HEK293 (cell line): Measurements from ENCODE around the gene PTGES3L.

Experiments used
- GFI1B ChIP-seq: fragments of 450-650 bp; formaldehyde crosslinking; IDR thresholded peaks from 2 replicates; pipeline ENCODE4 v1.5.1; 2016; ENCODE audit warnings: missing biosample characterization, missing genetic modification characterization
- KLF8 ChIP-seq: fragments of 450-650 bp; formaldehyde crosslinking; IDR thresholded peaks from 2 replicates; pipeline ENCODE4 v1.5.1; 2016; ENCODE audit warnings: missing biosample characterization, missing genetic modification characterization
- SP3 ChIP-seq: fragments of 450-650 bp; formaldehyde crosslinking; IDR thresholded peaks from 2 replicates; pipeline ENCODE4 v1.5.1; 2016; ENCODE audit warnings: missing biosample characterization, missing genetic modification characterization
- ZBTB17 ChIP-seq: fragments of 450-650 bp; formaldehyde crosslinking; IDR thresholded peaks from 2 replicates; pipeline ENCODE4 v1.5.1; 2016; ENCODE audit warnings: missing biosample characterization, missing genetic modification characterization
- ZBTB48 ChIP-seq: fragments of 450-650 bp; formaldehyde crosslinking; IDR thresholded peaks from 2 replicates; pipeline ENCODE4 v1.5.1; 2016; ENCODE audit warnings: missing biosample characterization, missing genetic modification characterization
- ZNF214 ChIP-seq: fragments of 450-650 bp; formaldehyde crosslinking; IDR thresholded peaks from 2 replicates; pipeline ENCODE4 v1.5.1; 2017; ENCODE audit warnings: missing biosample characterization, mild to moderate bottlenecking, missing genetic modification characterization, borderline replicate concordance
- ZNF24 ChIP-seq: fragments of 450-650 bp; formaldehyde crosslinking; IDR thresholded peaks from 2 replicates; pipeline ENCODE4 v1.5.1; 2016; ENCODE audit warnings: missing biosample characterization, missing genetic modification characterization
- ZNF324 ChIP-seq: fragments of 450-650 bp; formaldehyde crosslinking; IDR thresholded peaks from 2 replicates; pipeline ENCODE4 v1.5.1; 2016; ENCODE audit warnings: missing biosample characterization, missing genetic modification characterization
- ZNF521 ChIP-seq: fragments of 450-650 bp; formaldehyde crosslinking; IDR thresholded peaks from 2 replicates; pipeline ENCODE4 v1.5.1; 2017; ENCODE audit warnings: missing biosample characterization, mild to moderate bottlenecking, missing genetic modification characterization
- ZNF558 ChIP-seq: fragments of 450-650 bp; formaldehyde crosslinking; IDR thresholded peaks from 2 replicates; pipeline ENCODE4 v1.5.1; 2016; ENCODE audit warnings: missing biosample characterization, missing genetic modification characterization
- ZNF561 ChIP-seq: fragments of 450-650 bp; IDR thresholded peaks from 2 replicates; pipeline ENCODE4 v1.5.1; 2018; ENCODE audit warnings: missing biosample characterization, missing genetic modification characterization, borderline replicate concordance
- ZSCAN16 ChIP-seq: fragments of 450-650 bp; formaldehyde crosslinking; IDR thresholded peaks from 2 replicates; pipeline ENCODE4 v1.5.1; 2016; ENCODE audit warnings: missing biosample characterization, missing genetic modification characterization
- TF ChIP-seq, protein P1 (sequence below): fragments of 450-650 bp; formaldehyde crosslinking; IDR thresholded peaks from 2 replicates; pipeline ENCODE4 v1.5.1; 2016; ENCODE audit warnings: missing biosample characterization, missing genetic modification characterization, borderline replicate concordance
- TF ChIP-seq, protein P2 (sequence below): fragments of 450-650 bp; formaldehyde crosslinking; IDR thresholded peaks from 2 replicates; pipeline ENCODE4 v1.5.1; 2017; ENCODE audit warnings: missing biosample characterization, missing genetic modification characterization
- TF ChIP-seq, protein P3 (sequence below): fragments of 450-650 bp; formaldehyde crosslinking; IDR thresholded peaks from 2 replicates; pipeline ENCODE4 v1.5.1; 2016; ENCODE audit warnings: missing biosample characterization, missing genetic modification characterization
- TF ChIP-seq, protein P4 (sequence below): fragments of 450-650 bp; formaldehyde crosslinking; IDR thresholded peaks from 2 replicates; pipeline ENCODE4 v1.5.1; 2016; ENCODE audit warnings: missing biosample characterization, missing genetic modification characterization
- TF ChIP-seq, protein P5 (sequence below): fragments of 450-650 bp; formaldehyde crosslinking; IDR thresholded peaks from 2 replicates; pipeline ENCODE4 v1.5.1; 2016; ENCODE audit warnings: missing biosample characterization, missing genetic modification characterization

Gene PTGES3L

DNA sequence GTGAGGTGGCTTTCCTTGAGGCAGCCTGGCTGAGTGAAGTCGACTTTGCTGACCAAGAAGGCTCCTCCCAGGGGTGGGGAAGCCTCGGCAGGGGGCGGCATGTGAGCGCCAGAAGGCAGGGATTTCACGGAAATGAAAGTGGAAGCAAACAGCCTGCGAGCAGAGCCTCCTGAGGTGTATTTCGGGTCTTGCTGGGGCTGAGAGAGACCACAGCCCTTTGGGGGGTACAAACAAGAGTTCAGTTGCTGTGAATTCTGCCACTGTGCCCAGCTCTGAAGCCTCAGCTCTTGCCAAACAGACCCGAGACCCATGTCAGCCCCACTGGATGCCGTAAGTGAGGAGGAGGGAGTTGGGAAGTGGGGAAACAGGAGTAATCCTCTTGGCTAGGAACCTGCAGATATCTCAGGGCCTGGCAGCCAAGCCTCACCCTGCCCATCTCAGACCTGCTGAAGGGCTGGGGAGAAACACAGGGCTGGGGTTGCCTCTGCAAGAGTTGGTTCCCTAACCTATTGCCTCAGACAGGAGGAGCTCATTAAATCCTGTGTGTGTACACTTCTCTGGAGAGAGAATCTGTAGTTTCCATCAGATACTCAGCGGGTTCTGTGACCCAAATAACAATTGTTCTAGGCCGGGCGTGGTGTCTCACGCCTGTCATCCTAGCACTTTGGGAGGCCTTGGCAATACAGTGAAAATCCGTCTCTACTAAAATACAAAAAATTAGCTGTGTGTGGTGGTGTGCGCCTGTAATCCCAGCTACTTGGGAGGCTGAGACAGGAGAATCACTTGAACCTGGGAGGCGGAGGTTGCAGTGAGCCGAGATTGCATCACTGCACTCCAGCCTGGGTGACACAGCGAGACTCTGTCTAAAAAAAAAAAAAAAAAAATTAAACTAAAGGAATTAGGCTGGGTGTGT lies 27.0 kb upstream of the PTGES3L start, which contains the start of gene IFI35 (continued):
- TF ChIP-seq ZBTB17: peak; percentile 59
- TF ChIP-seq, protein P1, sequence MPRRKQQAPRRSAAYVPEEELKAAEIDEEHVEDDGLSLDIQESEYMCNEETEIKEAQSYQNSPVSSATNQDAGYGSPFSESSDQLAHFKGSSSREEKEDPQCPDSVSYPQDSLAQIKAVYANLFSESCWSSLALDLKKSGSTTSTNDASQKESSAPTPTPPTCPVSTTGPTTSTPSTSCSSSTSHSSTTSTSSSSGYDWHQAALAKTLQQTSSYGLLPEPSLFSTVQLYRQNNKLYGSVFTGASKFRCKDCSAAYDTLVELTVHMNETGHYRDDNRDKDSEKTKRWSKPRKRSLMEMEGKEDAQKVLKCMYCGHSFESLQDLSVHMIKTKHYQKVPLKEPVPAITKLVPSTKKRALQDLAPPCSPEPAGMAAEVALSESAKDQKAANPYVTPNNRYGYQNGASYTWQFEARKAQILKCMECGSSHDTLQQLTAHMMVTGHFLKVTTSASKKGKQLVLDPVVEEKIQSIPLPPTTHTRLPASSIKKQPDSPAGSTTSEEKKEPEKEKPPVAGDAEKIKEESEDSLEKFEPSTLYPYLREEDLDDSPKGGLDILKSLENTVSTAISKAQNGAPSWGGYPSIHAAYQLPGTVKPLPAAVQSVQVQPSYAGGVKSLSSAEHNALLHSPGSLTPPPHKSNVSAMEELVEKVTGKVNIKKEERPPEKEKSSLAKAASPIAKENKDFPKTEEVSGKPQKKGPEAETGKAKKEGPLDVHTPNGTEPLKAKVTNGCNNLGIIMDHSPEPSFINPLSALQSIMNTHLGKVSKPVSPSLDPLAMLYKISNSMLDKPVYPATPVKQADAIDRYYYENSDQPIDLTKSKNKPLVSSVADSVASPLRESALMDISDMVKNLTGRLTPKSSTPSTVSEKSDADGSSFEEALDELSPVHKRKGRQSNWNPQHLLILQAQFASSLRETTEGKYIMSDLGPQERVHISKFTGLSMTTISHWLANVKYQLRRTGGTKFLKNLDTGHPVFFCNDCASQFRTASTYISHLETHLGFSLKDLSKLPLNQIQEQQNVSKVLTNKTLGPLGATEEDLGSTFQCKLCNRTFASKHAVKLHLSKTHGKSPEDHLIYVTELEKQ (tag by site-specific recombination): no peak
- TF ChIP-seq, protein P2, sequence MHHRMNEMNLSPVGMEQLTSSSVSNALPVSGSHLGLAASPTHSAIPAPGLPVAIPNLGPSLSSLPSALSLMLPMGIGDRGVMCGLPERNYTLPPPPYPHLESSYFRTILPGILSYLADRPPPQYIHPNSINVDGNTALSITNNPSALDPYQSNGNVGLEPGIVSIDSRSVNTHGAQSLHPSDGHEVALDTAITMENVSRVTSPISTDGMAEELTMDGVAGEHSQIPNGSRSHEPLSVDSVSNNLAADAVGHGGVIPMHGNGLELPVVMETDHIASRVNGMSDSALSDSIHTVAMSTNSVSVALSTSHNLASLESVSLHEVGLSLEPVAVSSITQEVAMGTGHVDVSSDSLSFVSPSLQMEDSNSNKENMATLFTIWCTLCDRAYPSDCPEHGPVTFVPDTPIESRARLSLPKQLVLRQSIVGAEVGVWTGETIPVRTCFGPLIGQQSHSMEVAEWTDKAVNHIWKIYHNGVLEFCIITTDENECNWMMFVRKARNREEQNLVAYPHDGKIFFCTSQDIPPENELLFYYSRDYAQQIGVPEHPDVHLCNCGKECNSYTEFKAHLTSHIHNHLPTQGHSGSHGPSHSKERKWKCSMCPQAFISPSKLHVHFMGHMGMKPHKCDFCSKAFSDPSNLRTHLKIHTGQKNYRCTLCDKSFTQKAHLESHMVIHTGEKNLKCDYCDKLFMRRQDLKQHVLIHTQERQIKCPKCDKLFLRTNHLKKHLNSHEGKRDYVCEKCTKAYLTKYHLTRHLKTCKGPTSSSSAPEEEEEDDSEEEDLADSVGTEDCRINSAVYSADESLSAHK: 0 out of 2 replicates have a peak, but pooled peaks have one; percentile 9
- 0 out of 2 replicates have a peak, but pooled peaks have one; percentile 37 for TF ChIP-seq ZNF24
- TF ChIP-seq ZNF214 (tag by site-specific recombination): no peak
- no peak for TF ChIP-seq ZNF521 (tag by site-specific recombination)
- TF ChIP-seq ZNF324 (tag by site-specific recombination): 0 out of 2 replicates have a peak, but pooled peaks have one; percentile 31
- TF ChIP-seq GFI1B (tag by site-specific recombination): no peak
- TF ChIP-seq ZSCAN16 (tag by site-specific recombination): peak; percentile 79
- TF ChIP-seq, protein P3, sequence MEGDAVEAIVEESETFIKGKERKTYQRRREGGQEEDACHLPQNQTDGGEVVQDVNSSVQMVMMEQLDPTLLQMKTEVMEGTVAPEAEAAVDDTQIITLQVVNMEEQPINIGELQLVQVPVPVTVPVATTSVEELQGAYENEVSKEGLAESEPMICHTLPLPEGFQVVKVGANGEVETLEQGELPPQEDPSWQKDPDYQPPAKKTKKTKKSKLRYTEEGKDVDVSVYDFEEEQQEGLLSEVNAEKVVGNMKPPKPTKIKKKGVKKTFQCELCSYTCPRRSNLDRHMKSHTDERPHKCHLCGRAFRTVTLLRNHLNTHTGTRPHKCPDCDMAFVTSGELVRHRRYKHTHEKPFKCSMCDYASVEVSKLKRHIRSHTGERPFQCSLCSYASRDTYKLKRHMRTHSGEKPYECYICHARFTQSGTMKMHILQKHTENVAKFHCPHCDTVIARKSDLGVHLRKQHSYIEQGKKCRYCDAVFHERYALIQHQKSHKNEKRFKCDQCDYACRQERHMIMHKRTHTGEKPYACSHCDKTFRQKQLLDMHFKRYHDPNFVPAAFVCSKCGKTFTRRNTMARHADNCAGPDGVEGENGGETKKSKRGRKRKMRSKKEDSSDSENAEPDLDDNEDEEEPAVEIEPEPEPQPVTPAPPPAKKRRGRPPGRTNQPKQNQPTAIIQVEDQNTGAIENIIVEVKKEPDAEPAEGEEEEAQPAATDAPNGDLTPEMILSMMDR (tag by site-specific recombination): peak; percentile 76
- TF ChIP-seq ZBTB48 (tag by site-specific recombination): peak; percentile 62
- TF ChIP-seq KLF8 (tag by site-specific recombination): 0 out of 2 replicates have a peak, but pooled peaks have one; percentile 16
- TF ChIP-seq, protein P4, sequence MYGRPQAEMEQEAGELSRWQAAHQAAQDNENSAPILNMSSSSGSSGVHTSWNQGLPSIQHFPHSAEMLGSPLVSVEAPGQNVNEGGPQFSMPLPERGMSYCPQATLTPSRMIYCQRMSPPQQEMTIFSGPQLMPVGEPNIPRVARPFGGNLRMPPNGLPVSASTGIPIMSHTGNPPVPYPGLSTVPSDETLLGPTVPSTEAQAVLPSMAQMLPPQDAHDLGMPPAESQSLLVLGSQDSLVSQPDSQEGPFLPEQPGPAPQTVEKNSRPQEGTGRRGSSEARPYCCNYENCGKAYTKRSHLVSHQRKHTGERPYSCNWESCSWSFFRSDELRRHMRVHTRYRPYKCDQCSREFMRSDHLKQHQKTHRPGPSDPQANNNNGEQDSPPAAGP (tag by site-specific recombination): peak; percentile 45; the same call in 1 of the 2 replicates
- 0 out of 2 replicates have a peak, but pooled peaks have one; percentile 26 for TF ChIP-seq ZNF561 (tag by site-specific recombination)
- TF ChIP-seq, protein P5, sequence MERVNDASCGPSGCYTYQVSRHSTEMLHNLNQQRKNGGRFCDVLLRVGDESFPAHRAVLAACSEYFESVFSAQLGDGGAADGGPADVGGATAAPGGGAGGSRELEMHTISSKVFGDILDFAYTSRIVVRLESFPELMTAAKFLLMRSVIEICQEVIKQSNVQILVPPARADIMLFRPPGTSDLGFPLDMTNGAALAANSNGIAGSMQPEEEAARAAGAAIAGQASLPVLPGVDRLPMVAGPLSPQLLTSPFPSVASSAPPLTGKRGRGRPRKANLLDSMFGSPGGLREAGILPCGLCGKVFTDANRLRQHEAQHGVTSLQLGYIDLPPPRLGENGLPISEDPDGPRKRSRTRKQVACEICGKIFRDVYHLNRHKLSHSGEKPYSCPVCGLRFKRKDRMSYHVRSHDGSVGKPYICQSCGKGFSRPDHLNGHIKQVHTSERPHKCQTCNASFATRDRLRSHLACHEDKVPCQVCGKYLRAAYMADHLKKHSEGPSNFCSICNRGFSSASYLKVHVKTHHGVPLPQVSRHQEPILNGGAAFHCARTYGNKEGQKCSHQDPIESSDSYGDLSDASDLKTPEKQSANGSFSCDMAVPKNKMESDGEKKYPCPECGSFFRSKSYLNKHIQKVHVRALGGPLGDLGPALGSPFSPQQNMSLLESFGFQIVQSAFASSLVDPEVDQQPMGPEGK (tag by site-specific recombination): peak; percentile 55; the same call in 1 of the 2 replicates
- TF ChIP-seq SP3 (tag by site-specific recombination): peak; percentile 62
- TF ChIP-seq ZNF558 (tag by site-specific recombination): no peak
